Activated T-cell treated with anti-CD3 and anti-CD28 coated beads for 48 hours (primary cell): ENCODE data around the gene PCGF6.

Experiments used
- DNase-seq: peaks from one replicate; pipeline ENCODE4 v3.0.0-alpha.2; 2020; ENCODE audit warnings: low read depth

PCGF6 gene

DNA sequence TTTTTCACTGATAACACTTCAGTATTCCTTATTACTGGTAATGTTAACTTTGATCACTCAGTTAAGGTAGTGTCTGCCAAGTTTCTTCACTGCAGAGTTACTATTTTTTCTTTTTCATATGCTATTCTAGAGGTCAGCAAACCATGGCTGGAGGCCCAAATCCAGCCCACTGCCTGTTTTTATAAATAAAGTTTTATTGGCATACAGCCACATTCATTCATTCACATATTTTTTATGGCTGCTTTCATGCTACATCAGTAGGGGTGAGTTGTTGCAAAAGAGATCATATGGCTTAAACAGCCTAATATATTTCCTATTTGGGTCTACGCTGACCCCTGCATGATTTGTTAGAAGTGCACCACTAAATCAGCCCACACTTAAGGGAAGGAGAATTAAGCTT, 94.3 kb downstream of the PCGF6 start:
- no peak for DNase-seq

DNA sequence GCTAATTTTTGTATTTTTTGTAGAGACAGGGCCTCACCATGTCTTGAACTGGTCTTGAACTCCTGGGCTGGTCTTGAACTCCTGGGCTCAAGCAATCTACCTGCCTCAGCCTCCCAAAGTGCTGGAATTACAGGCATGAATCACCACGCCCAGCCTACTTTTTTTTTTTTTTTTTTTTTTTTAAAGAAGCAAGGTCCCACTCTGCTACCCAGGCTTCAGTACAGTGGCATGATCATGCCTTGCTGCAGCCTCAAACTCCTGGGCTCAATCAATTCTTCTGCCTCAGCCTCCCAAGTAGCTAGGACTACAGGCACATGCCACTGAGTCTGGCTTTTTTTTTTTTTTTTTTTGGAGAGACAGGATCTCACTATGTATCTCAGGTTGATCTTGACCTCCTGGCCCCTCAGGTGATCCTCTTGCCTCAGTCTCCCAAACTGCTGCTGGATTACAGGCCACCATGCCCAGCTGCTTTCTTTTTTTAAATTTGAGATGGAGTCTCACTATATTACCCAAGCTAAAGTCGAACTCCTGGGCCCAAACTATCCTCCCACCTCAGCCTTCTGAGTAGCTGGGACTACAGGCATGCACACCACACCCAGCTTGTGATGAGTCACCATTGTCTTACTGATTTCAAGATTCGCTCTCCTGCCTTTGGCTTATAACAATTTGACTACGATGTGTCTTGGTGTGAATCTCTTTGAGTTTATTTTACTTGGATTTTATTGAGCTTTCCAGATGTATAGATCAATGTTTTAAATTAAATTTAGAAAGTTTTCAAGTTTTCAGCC, 96.2 kb downstream of the PCGF6 start:
- DNase-seq = no peak

DNA sequence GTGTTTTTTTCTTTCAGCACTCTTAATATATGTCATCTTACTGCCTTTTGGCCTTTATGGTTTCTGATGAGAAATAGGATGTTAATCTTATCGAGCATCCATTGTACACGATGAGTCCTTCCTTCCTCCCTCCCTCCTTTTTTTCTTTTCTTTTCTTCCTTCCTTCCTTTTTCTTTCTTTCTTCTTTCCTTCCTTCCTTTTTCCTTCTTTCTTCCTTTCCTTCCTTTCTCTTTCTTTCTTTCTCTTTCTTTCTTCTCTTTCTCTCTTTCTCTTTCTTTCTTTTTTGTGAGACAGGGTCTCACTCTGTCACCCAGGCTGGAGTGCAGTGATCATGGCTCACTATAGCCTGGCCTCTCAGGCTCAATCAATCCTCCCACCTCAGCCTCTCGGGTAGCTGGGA, 96.8 kb downstream of the PCGF6 start:
- no peak for DNase-seq
